GM12878 (cell line): Measurements from ENCODE around the gene CACNA2D2. TPM values are rescaled to one million over a fixed set of nuclear protein-coding genes. Genes with fewer than 3 reads are reported as not detected.

Source experiments
- ATAC-seq: fragments of 200-7000 bp; cut with Tn5 transposase; 3 replicates; pipeline ENCODE4 v1.9.1; 2020; ENCODE audit warnings: mild to moderate bottlenecking, moderate library complexity
- BruUV-seq: library from RNA; stranded (reverse); fragments of 400-500 nt; replicated peaks from 2 replicates; lab custom pipeline; 2021; lab: Mats Ljungman, UMichigan
- CTCF ChIA-PET: fragments of 300-600 bp; sonication (Branson Sonifier 250); formaldehyde crosslinking; extraction: SDS; loops from one replicate; lab custom pipeline; 2021; ENCODE audit warnings: inconsistent platforms; lab: Yijun Ruan, JAX
- POLR2A ChIA-PET: fragments of 350-600 bp; formaldehyde crosslinking; extraction: SDS; loops from one replicate; lab custom pipeline; 2021; ENCODE audit warnings: inconsistent platforms; lab: Charles Lee
- RAD21 ChIA-PET: fragments of 300-600 bp; sonication (Branson Sonifier 250); formaldehyde crosslinking; loops from one replicate; lab custom pipeline; 2023; ENCODE audit warnings: antibody characterized with exemption; ENCODE audit not compliant: unreplicated experiment; lab: Charles Lee
- SMC1A ChIA-PET: fragments of 300-600 bp; sonication (Branson Sonifier 250); formaldehyde crosslinking; loops from one replicate; lab custom pipeline; 2023; ENCODE audit not compliant: unreplicated experiment, uncharacterized antibody; lab: Charles Lee
- DNase-seq: peaks from one replicate; pipeline ENCODE4 v3.0.0-alpha.2; 2011; ENCODE audit warnings: low read depth, low spot score
- FAIRE-seq: peaks from 3 replicates; lab custom pipeline; 2011; peaks lifted over from hg19 to GRCh38; lab: Jason Lieb, UNC
- H2AFZ ChIP-seq: 2 replicates; pipeline ENCODE4 v1.6.0; 2011; ENCODE audit warnings: low read depth, low read length, control low read depth; ENCODE audit not compliant: control insufficient read depth
- H3K27ac ChIP-seq: 2 replicates; pipeline ENCODE4 v1.5.1; 2011; ENCODE audit warnings: control low read depth; ENCODE audit not compliant: control insufficient read depth, insufficient read depth
- H3K27me3 ChIP-seq, 2 experiments: replicated peaks in 1 of 2; 2 replicates each; pipeline versions ENCODE4 v1.6.0 to v1.6.1; 2011; ENCODE audit warnings: low read length in 1 of 2; ENCODE audit not compliant: control insufficient read depth in 2 of 2, insufficient read depth in 2 of 2
- H3K36me3 ChIP-seq, 2 experiments: 2 replicates each; pipeline ENCODE4 v1.5.1; 2011; ENCODE audit warnings: low read length in 1 of 2; ENCODE audit not compliant: control insufficient read depth in 2 of 2, insufficient read depth in 2 of 2
- H3K4me1 ChIP-seq: 2 replicates; pipeline ENCODE4 v1.6.1; 2011; ENCODE audit warnings: mild to moderate bottlenecking, low read length, moderate library complexity, mixed read lengths; ENCODE audit not compliant: control insufficient read depth, insufficient read depth
- H3K4me2 ChIP-seq: 2 replicates; pipeline ENCODE4 v1.6.0; 2011; ENCODE audit warnings: control low read depth; ENCODE audit not compliant: control insufficient read depth, insufficient read depth
- H3K4me3 ChIP-seq: fragments of 200-600 bp; sonication (generic); 2 replicates; pipeline ENCODE4 v1.5.1; 2016
- H3K79me2 ChIP-seq: 2 replicates; pipeline ENCODE4 v1.6.0; 2011; ENCODE audit warnings: low read length; ENCODE audit not compliant: control insufficient read depth, insufficient read depth
- H3K9ac ChIP-seq: 2 replicates; pipeline ENCODE4 v1.8.0; 2011; ENCODE audit warnings: low read length, control low read depth, mixed read lengths; ENCODE audit not compliant: control insufficient read depth, insufficient read depth
- H3K9me3 ChIP-seq: replicated peaks from 3 replicates; pipeline ENCODE4 v1.5.1; 2011; ENCODE audit warnings: mild to moderate bottlenecking, low read length; ENCODE audit not compliant: control insufficient read depth, insufficient read depth
- H4K20me1 ChIP-seq: 2 replicates; pipeline ENCODE4 v1.6.0; 2011; ENCODE audit not compliant: control insufficient read depth, insufficient read depth
- CBX5 ChIP-seq: sonication (generic); IDR thresholded peaks from 2 replicates; pipeline ENCODE4 v1.6.1; 2016; ENCODE audit warnings: low read depth, moderate library complexity, mild to moderate bottlenecking, inconsistent platforms
- ESRRA ChIP-seq: IDR thresholded peaks from 2 replicates; pipeline ENCODE4 v1.6.1; 2012; ENCODE audit warnings: mild to moderate bottlenecking, low read length, improper control_type of control experiment
- HDAC6 ChIP-seq: fragments of 200-600 bp; sonication (generic); IDR thresholded peaks from one replicate; pipeline ENCODE4 v1.8.0; 2017; ENCODE audit warnings: antibody characterized with exemption; ENCODE audit not compliant: unreplicated experiment
- HSF1 ChIP-seq: fragments of 150-350 bp; IDR thresholded peaks from 2 replicates; pipeline ENCODE4 v1.6.1; 2014; ENCODE audit warnings: mild to moderate bottlenecking, low read depth, low read length
- LARP7 ChIP-seq: fragments of 450-650 bp; IDR thresholded peaks from 2 replicates; pipeline ENCODE4 v1.6.1; 2017; ENCODE audit warnings: mild to moderate bottlenecking
- MAX ChIP-seq: IDR thresholded peaks from 2 replicates; pipeline ENCODE4 v1.6.1; 2012; ENCODE audit warnings: low read depth, low read length, improper control_type of control experiment
- MTA2 ChIP-seq: fragments of 450-650 bp; IDR thresholded peaks from 2 replicates; pipeline ENCODE4 v1.6.1; 2016; ENCODE audit warnings: low read depth, mild to moderate bottlenecking, moderate library complexity
- SKIL ChIP-seq: fragments of 450-650 bp; IDR thresholded peaks from 2 replicates; pipeline ENCODE4 v1.6.1; 2017; ENCODE audit warnings: mild to moderate bottlenecking, low read depth, inconsistent platforms; ENCODE audit not compliant: poor library complexity, severe bottlenecking
- ZBTB4 ChIP-seq: fragments of 450-650 bp; formaldehyde crosslinking; IDR thresholded peaks from 2 replicates; pipeline ENCODE4 v1.4.0; 2022; ENCODE audit warnings: mild to moderate bottlenecking, moderate library complexity
- ZNF592 ChIP-seq: fragments of 450-650 bp; IDR thresholded peaks from 2 replicates; pipeline ENCODE4 v1.6.1; 2017; ENCODE audit warnings: mild to moderate bottlenecking, moderate library complexity
- WGBS: methylation state at CpG from one replicate; pipeline ENCODE4 v1.1.6; 2016; ENCODE audit warnings: low lambda C conversion rate; ENCODE audit not compliant: insufficient replicate concordance, insufficient coverage; ENCODE audit errors: missing lambda C conversion rate; 5-methylcytosine and 5-hydroxymethylcytosine counted together
- in situ Hi-C: fragments of 300-500 bp; cut with MboI; formaldehyde crosslinking; loops from 9 replicates; pipeline ENCODE4 v1.14.3; 2018; ENCODE audit warnings: mixed read lengths
- intact Hi-C: fragments of 100-400 bp; cut with micrococcal nuclease; formaldehyde crosslinking; loops from one replicate; pipeline ENCODE4 v1.14.2; 2022; ENCODE audit not compliant: unreplicated experiment
- polyA plus RNA-seq, 11 experiments: library from polyadenylated mRNA; depleted of rRNA in 4 of 11; unstranded in 6 of 11; stranded (reverse) in 5 of 11; fragments of >200 nt; fragmentation: Nextera tagmentation in 4 of 11; fragmentation: Illumina TruSeq in 1 of 11; extraction: Ambion mirVana in 4 of 11; extraction: Trizol in 1 of 11; gene quantifications; 1 replicate in 1 of 11; 2 replicates in 10 of 11; pipeline versions ENCODE4 v1.2.1 to v1.2.3, GENCODE V29; 2011 to 2016; ENCODE audit warnings: inconsistent platforms in 2 of 11, missing spikeins in 2 of 11, low read depth in 1 of 11
- total RNA-seq, 4 experiments: library from RNA; depleted of rRNA in 3 of 4; stranded (reverse); fragments of >200 nt in 3 of 4; fragmentation: Illumina TruSeq in 1 of 4; extraction: Trizol in 1 of 4; gene quantifications; 2 replicates each; pipeline versions ENCODE4 v1.2.1 to v1.2.3, GENCODE V29; 2013 to 2021

Gene CACNA2D2
- total and polyA plus RNA-seq, 10 of the 15 experiments (the other 5 are each of a cell fraction or from before 2014, with no cell fraction given): 0.03 to 0.07 TPM; not detected in 8

GRCh38 chr3:50319181-50319893, 184.1 kb downstream of the CACNA2D2 start:
- SMC1A ChIA-PET: interaction anchor here (1.5 to 1.8 kb wide), 2 partner anchors 17 to 20 kb away, joined by 4 read pairs; partner anchors contain the start of genes HYAL3 and NAA80
- intact Hi-C loops (no loop called here), in situ Hi-C loops (no loop called here)
- H3K36me3 ChIP-seq: peaks cover 0 to 2% of the 10 kb centered on the region in 2 experiments; a peak in 2 of 4 replicates
- POLR2A ChIA-PET: interaction anchor here (0.6 to 1.9 kb wide), 4 partner anchors 12 to 27 kb away, joined by 3 to 7 read pairs (median 4); partner anchors contain the start of gene IFRD2
- H4K20me1 ChIP-seq: no peaks in the 10 kb centered on the region
- peaks cover 23% of the 10 kb centered on the region for H3K4me1 ChIP-seq
- H3K27ac ChIP-seq: no peak overlapping the region
- 87% methylated on average over 16 of the region's 16 CpGs for WGBS
- no peak overlapping the region for H3K4me2 ChIP-seq
- CTCF ChIA-PET: interaction anchor here (0.7 to 1.8 kb wide), 6 partner anchors 9 to 98 kb away, joined by 3 to 8 read pairs (median 4); partner anchors contain the start of genes HYAL3, NAA80 and TUSC2
- H2AFZ ChIP-seq: no peak overlapping the region
- no peaks in the 10 kb centered on the region for H3K9me3 ChIP-seq
- no peak overlapping the region for H3K9ac ChIP-seq
- ATAC-seq (no peak), FAIRE-seq (no peak), DNase-seq (no peak)
- no TSS peak for BruUV-seq
- no peak overlapping the region for H3K4me3 ChIP-seq
- RAD21 ChIA-PET: no interaction called here
- H3K27me3 ChIP-seq: no peaks in the 10 kb centered on the region
- peaks cover 5% of the 10 kb centered on the region for H3K79me2 ChIP-seq
- TF ChIP-seq ZBTB4 (CRISPR knock-in tag): no peak
- no peak for TF ChIP-seq LARP7
- TF ChIP-seq ESRRA: no peak
- no peak for TF ChIP-seq CBX5
- TF ChIP-seq SKIL: no peak
- TF ChIP-seq ZNF592: no peak
- TF ChIP-seq MAX: no peak
- TF ChIP-seq HDAC6: no peak
- no peak for TF ChIP-seq HSF1
- TF ChIP-seq MTA2: no peak
